Sciatic nerve (tissue), 2 donors: Measurements from ENCODE around the gene BTBD9. TPM values are rescaled to one million over a fixed set of nuclear protein-coding genes. Genes with fewer than 3 reads are reported as not detected.

Experiments
- ATAC-seq: fragments of 200-7000 bp; cut with Tn5 transposase; one replicate; pipeline ENCODE4 v1.9.1; 2020; ENCODE audit warnings: mild to moderate bottlenecking, moderate library complexity
- DNase-seq: peaks from one replicate; pipeline ENCODE4 v3.0.0-alpha.2; 2020; ENCODE audit warnings: low spot score
- intact Hi-C: fragments of 100-400 bp; cut with DNase I; formaldehyde crosslinking; loops from one replicate; pipeline ENCODE4 v1.14.2; 2022
- total RNA-seq: library from RNA; stranded (reverse); fragmentation: NEBNext Ultra II Directional; extraction: Animal tissue kit (Norgen Biotek cat#: 25700); gene quantifications from one replicate; pipeline ENCODE4 v1.2.1, GENCODE V29; 2021
- donor health status: DM: no; HTN: no; CAD: no.
- donor health status: DM: no; HTN: no; CAD: no.

BTBD9 gene
- total RNA-seq, 1 donor from 2014 or later, result 22.4 TPM

- intact Hi-C loops, result no loop called here
- no peak for DNase-seq
- no peak for ATAC-seq
These were observed 466.9 kb downstream of the BTBD9 start for GRCh38 chr6:38172739-38173410.

GRCh38 chr6:38171997-38172738 lies 467.6 kb downstream of the BTBD9 start:
- no peak for ATAC-seq
- intact Hi-C loops, result no loop called here
- no peak for DNase-seq

DNA sequence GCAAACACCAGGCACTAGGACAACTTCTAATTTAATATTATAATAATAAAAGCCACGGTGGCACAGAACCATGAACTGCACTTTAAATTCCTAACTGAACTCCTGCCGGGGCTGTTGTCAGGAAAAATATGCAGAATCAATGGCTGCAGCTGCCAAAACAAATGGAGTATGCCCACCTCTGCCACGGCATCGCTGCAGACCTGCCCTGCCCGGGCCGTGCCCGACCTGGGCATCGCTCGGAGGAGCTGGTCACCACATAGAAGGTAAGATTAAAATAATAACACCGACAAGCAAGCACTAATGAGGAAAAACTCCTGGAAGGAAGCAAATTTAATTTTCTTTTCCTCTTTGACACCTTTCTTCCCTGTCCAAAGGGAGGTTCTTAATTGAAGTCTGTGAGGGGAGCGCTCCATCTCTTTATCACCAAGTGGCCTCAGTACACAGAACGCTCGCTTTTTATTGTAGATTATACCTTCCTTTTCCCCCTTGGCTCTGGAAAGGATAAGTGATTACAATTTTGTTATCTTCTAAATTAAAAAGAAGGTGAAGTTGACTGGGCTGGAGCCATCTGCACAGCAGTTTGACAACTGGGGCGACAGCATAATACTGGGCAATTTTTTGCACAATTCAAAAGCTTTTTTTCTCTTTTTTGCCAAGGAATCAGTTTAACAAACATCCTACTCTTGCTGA lies 468.9 kb downstream of the BTBD9 start:
- ATAC-seq, result no peak
- intact Hi-C loops, result no loop called here

GRCh38 chr6:38169977-38170526 lies 469.7 kb downstream of the BTBD9 start:
- DNase-seq (no peak), ATAC-seq (no peak)
- intact Hi-C loops, result no loop called here

More for the DNA sequence above, 468.9 kb downstream of the BTBD9 start:
- DNase-seq, result no peak

DNA sequence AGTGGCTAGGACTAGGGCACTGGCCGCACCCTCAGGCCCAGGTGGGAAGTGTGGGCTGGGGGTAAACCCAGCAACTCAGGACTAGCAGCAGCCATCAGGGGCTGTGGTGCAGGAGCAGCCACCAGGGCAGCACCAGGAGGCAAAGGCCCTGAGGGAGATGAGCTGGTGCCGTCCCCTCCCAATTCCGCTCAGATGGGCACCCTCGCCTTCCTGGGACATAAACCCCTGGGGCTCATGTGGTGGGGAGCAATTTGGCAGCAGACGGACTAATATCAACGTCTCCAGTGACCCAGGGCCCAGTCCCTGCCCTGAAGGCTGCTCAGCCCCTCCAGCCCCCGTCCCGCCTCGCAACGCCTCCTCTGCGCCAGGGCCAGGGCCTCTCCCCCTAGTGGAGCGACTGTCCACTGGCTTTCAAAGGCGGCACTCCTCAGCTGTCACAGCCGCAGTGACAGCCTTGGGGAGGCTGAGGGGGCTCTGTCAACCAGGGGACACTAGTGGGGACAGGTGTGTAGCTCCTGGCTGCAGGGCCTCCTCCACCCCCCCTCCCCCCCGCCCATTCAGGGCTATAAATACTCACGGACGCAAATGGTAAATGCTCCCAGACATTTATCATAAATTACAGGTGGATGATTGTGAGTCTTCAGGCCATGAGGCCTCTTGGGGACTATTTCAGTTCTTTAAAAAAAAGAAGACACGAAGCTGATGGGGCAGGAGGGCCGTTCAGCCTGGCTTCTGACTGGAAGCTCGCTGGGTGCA lies 470.3 kb downstream of the BTBD9 start:
- DNase-seq (no peak), ATAC-seq (no peak)
- intact Hi-C loops, result no loop called here

GRCh38 chr6:38168699-38169098 lies 471.0 kb downstream of the BTBD9 start:
- intact Hi-C loops, result no loop called here
- ATAC-seq (no peak), DNase-seq (no peak)

DNA sequence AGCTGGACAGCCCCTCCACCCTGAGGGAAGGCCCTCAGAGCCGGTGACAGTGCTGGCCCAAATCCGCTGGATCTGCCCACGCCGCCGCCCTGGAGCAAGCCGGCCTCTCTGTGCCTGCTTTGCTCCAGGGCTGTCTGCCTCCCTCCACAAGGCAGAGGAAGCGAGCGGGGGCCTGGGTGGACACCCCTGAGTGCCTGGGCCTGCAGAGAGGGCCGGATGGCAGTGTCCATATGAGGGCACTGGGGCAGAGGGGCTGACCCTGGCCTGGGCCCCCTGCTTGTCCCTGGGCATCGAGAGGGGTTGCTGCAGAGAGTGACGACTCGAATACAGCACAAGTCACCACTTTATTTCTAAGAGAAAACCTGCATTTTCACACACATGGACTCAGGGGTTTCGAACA lies 471.6 kb downstream of the BTBD9 start:
- ATAC-seq (no peak), DNase-seq (no peak)
- intact Hi-C loops, result no loop called here

GRCh38 chr6:38167598-38167997 lies 472.1 kb downstream of the BTBD9 start:
- intact Hi-C loops, result no loop called here
- DNase-seq (no peak), ATAC-seq (no peak)

- DNase-seq, result no peak
- intact Hi-C loops, result no loop called here
- no peak for ATAC-seq
These were observed 473.1 kb downstream of the BTBD9 start for GRCh38 chr6:38166411-38167240.

- ATAC-seq (no peak), DNase-seq (no peak)
- intact Hi-C loops, result no loop called here
These were observed 475.0 kb downstream of the BTBD9 start for GRCh38 chr6:38164671-38165108.

- DNase-seq (no peak), ATAC-seq (no peak)
- intact Hi-C loops, result no loop called here
These were observed 475.6 kb downstream of the BTBD9 start for GRCh38 chr6:38164131-38164481.

- intact Hi-C loops, result no loop called here
- ATAC-seq (no peak), DNase-seq (no peak)
These were observed 476.3 kb downstream of the BTBD9 start for GRCh38 chr6:38163186-38164130.

GRCh38 chr6:38162493-38163185 lies 477.1 kb downstream of the BTBD9 start:
- no peak for ATAC-seq

DNA sequence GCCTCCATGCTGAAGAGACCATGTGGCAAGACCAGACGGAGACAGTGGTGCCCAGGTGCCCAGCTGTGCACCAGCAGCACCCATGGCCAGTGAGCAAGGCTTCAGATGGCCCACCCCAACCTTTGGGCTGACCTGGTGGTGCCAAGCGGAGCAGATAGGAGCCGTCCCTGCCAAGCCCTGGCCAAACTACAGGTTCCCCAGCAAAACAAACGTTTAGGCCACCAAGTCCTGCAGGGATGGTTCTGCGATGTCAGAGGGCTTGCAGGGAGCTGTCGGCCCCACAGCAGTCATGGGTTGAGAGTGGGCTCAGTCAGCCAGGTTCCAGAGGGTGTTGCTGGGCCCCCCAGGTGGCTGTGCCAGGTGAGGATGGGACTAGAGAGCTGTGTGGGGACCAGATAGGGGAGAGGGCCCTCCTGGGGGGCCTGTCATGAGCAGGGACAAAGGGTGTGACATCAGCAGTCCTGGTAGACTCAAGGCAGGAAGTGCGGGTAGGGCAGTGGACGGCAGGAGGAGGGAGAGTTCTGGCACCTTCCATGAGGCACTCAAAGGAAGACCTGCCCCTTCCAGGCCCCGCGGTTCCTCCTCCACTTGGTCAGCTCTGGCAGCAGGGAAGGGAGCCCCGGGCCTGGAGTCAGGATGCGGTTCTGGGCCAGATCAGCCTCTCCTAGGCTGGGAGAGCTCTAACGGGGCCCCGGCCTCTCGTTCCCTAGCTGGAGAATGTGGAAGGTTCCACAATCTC lies 477.8 kb downstream of the BTBD9 start:
- no peak for ATAC-seq
- intact Hi-C loops, result no loop called here
- DNase-seq, result no peak

More at GRCh38 chr6:38162493-38163185, 477.1 kb downstream of the BTBD9 start:
- no peak for DNase-seq
- intact Hi-C loops, result no loop called here

GRCh38 chr6:38161331-38161730 lies 478.4 kb downstream of the BTBD9 start:
- no peak for DNase-seq
- intact Hi-C loops, result no loop called here

GRCh38 chr6:38160831-38161230 lies 478.9 kb downstream of the BTBD9 start:
- intact Hi-C loops, result no loop called here
- no peak for DNase-seq

More at GRCh38 chr6:38161331-38161730, 478.4 kb downstream of the BTBD9 start:
- ATAC-seq, result no peak

More at GRCh38 chr6:38160831-38161230, 478.9 kb downstream of the BTBD9 start:
- ATAC-seq, result no peak
